Body of pancreas (tissue), 4 donors: ENCODE results near the gene TMEM132C.

Experiments used
- POLR2A ChIP-seq, 3 donors: fragments of 450-650 bp; IDR thresholded peaks; one replicate each; pipeline ENCODE4 v1.6.1; 2016; ENCODE audit warnings: antibody characterized with exemption in 3 of 3, mild to moderate bottlenecking in 2 of 3
- TF ChIP-seq, protein P1 (sequence below), 7 experiments: fragments of 450-650 bp in 4 of 7; fragments of 200-600 bp in 3 of 7; sonication (generic) in 3 of 7; IDR thresholded peaks; one replicate each; pipeline ENCODE4 v1.5.1; 2016 to 2019; ENCODE audit warnings: antibody characterized with exemption in 7 of 7

DNA sequence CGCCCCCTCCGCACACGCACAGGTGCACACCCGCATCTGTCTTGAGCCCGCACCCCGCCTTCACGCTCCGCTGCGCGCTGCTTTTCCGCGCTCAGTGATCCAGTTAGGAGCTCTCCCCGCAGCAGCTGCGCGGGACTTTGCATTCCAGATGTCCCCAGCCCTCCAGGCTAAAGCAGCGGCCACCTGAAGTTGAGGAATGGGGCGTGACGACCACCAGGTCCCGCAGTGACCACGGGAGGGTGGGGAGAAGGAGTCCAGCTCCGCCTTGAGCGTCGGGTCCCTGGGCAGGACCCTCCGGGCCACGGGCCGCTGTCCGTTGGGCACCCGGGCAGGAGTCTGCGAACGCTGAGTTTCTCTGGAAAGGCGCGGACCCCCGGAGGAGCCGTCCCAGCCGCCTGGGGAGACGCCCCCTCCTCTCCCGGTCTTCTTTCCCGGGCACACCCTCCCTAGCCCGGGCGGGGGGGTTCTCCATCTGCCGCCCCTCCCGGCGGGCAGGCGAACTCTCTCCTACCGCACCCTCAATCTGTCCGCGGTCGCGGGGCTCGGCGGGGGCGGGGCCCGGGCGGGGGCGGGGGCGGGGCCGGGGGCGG is 334 bp upstream of the TMEM132C start:
- TF ChIP-seq, protein P1, sequence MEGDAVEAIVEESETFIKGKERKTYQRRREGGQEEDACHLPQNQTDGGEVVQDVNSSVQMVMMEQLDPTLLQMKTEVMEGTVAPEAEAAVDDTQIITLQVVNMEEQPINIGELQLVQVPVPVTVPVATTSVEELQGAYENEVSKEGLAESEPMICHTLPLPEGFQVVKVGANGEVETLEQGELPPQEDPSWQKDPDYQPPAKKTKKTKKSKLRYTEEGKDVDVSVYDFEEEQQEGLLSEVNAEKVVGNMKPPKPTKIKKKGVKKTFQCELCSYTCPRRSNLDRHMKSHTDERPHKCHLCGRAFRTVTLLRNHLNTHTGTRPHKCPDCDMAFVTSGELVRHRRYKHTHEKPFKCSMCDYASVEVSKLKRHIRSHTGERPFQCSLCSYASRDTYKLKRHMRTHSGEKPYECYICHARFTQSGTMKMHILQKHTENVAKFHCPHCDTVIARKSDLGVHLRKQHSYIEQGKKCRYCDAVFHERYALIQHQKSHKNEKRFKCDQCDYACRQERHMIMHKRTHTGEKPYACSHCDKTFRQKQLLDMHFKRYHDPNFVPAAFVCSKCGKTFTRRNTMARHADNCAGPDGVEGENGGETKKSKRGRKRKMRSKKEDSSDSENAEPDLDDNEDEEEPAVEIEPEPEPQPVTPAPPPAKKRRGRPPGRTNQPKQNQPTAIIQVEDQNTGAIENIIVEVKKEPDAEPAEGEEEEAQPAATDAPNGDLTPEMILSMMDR (IDR thresholded peaks at IDR 0.05), result no peak
- no peak for TF ChIP-seq POLR2A (IDR thresholded peaks at IDR 0.05)
